ENCODE data around the gene PRRG3. TPM values are rescaled to one million over a fixed set of nuclear protein-coding genes. Genes with fewer than 3 reads are reported as not detected.

The PRRG3 gene
- total RNA-seq, 1 donor from 2014 or later = 1.4 TPM

DNA sequence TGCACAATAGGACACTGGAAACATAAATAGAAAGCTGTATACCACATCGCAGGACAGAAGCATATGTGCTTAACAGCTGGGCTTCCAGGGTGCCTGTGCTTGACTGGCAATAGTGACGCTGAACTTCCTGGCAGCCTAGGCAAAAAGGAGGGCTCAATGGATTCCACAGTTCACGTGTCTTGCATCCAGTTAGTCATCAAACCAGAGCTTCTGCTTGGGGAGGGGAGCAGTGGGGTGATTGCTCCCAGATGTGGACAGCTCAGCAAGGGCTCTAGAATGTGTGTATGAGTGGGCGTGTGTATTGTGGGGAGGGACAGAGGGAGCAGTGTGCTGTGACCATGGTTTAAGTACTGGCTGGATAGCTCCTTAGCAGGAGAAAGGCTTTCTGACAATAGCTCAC lies 2.3 kb downstream of the PRRG3 start:
- no peak overlapping the region for H3K27ac ChIP-seq
- no peaks in the 10 kb centered on the region for H3K9me3 ChIP-seq
- intact Hi-C loops (cut with DNase I) = no loop called here
- no peak overlapping the region for H3K4me3 ChIP-seq
- H3K27me3 ChIP-seq = no peaks in the 10 kb centered on the region
- no peak for DNase-seq
- no peak for ATAC-seq
- TF ChIP-seq, protein P1, sequence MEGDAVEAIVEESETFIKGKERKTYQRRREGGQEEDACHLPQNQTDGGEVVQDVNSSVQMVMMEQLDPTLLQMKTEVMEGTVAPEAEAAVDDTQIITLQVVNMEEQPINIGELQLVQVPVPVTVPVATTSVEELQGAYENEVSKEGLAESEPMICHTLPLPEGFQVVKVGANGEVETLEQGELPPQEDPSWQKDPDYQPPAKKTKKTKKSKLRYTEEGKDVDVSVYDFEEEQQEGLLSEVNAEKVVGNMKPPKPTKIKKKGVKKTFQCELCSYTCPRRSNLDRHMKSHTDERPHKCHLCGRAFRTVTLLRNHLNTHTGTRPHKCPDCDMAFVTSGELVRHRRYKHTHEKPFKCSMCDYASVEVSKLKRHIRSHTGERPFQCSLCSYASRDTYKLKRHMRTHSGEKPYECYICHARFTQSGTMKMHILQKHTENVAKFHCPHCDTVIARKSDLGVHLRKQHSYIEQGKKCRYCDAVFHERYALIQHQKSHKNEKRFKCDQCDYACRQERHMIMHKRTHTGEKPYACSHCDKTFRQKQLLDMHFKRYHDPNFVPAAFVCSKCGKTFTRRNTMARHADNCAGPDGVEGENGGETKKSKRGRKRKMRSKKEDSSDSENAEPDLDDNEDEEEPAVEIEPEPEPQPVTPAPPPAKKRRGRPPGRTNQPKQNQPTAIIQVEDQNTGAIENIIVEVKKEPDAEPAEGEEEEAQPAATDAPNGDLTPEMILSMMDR (IDR thresholded peaks at IDR 0.05) = no peak
- no peaks in the 10 kb centered on the region for H3K36me3 ChIP-seq
- H3K4me1 ChIP-seq = no peaks in the 10 kb centered on the region

- Histone ChIP-seq H3K27ac (no peak overlapping the region), H3K4me3 (no peak overlapping the region), H3K4me1 (no peaks in the 10 kb centered on the region), H3K27me3 (no peaks in the 10 kb centered on the region), H3K9me3 (no peaks in the 10 kb centered on the region), H3K36me3 (no peaks in the 10 kb centered on the region)
- intact Hi-C loops (cut with DNase I) = no loop called here
- ATAC-seq = no peak
- no peak for DNase-seq
- TF ChIP-seq, protein P1 (IDR thresholded peaks at IDR 0.05) = no peak
Observed at GRCh38 chrX:151698485-151698884, 3.2 kb downstream of the PRRG3 start.

DNA sequence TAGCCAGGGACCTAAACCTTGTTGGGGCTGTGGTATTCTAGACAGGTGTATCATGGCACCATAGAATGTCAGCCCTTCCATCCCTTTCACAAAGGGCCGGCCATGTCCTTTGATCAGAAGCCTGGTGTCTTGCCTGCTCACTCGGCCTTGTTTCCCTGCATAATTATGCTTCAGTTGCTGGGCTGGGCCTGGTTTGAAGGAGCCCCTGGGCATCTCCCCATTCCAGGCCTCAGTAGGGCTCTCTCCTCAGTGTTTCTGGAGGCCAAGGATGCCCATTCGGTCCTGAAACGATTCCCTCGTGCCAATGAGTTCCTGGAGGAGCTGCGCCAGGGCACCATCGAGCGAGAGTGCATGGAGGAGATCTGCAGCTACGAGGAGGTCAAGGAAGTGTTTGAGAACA lies 4.5 kb downstream of the PRRG3 start:
- Histone ChIP-seq H3K27me3 (no peaks in the 10 kb centered on the region), H3K27ac (no peak overlapping the region), H3K9me3 (no peaks in the 10 kb centered on the region), H3K4me3 (no peak overlapping the region), H3K4me1 (no peaks in the 10 kb centered on the region), H3K36me3 (no peaks in the 10 kb centered on the region)
- DNase-seq (no peak), ATAC-seq (no peak)
- intact Hi-C loops (cut with DNase I) = no loop called here
- TF ChIP-seq, protein P1 (IDR thresholded peaks at IDR 0.05) = no peak

GRCh38 chrX:151700581-151700980 lies 5.3 kb downstream of the PRRG3 start:
- TF ChIP-seq, protein P1 (IDR thresholded peaks at IDR 0.05) = no peak
- Histone ChIP-seq H3K27ac (no peak overlapping the region), H3K27me3 (no peaks in the 10 kb centered on the region), H3K36me3 (no peaks in the 10 kb centered on the region), H3K4me3 (no peak overlapping the region), H3K4me1 (no peaks in the 10 kb centered on the region), H3K9me3 (no peaks in the 10 kb centered on the region)
- DNase-seq (no peak), ATAC-seq (no peak)
- intact Hi-C loops (cut with DNase I) = no loop called here

DNA sequence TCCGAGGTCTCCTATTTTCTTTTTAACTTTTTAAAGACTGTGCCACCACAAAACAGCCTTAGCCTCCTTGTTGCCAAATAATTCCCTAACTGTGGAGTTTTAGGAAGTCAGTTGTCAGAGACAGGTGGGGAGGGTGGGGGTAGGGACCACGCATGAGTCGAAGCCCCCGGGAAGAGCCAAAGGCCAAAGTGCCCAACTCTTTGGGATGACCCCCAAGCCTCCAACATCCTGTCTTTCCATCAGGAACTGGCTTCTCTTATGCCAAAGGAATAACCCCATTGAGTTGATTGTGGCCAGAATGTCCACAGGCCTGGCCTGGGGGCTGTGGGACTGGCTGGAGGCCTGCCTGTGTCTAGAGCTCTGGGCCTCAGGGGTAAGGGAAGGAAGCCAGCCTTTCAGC lies 5.8 kb downstream of the PRRG3 start:
- TF ChIP-seq, protein P1 (IDR thresholded peaks at IDR 0.05) = no peak

GRCh38 chrX:151701531-151701930 lies 6.3 kb downstream of the PRRG3 start:
- TF ChIP-seq, protein P1 (IDR thresholded peaks at IDR 0.05) = no peak
- Histone ChIP-seq H3K4me3 (no peak overlapping the region), H3K9me3 (no peaks in the 10 kb centered on the region), H3K27ac (no peak overlapping the region), H3K27me3 (no peaks in the 10 kb centered on the region), H3K36me3 (no peaks in the 10 kb centered on the region), H3K4me1 (no peaks in the 10 kb centered on the region)
- DNase-seq (no peak), ATAC-seq (no peak)
- intact Hi-C loops (cut with DNase I) = no loop called here

More for the DNA sequence above, 5.8 kb downstream of the PRRG3 start:
- H3K36me3 ChIP-seq = no peaks in the 10 kb centered on the region
- H3K27ac ChIP-seq = no peak overlapping the region
- H3K9me3 ChIP-seq = no peaks in the 10 kb centered on the region
- H3K27me3 ChIP-seq = no peaks in the 10 kb centered on the region
- no peaks in the 10 kb centered on the region for H3K4me1 ChIP-seq
- no peak overlapping the region for H3K4me3 ChIP-seq
- intact Hi-C loops (cut with DNase I) = no loop called here
- ATAC-seq (no peak), DNase-seq (no peak)
